GM12891 (cell line): ENCODE measurements around the gene INHA.
A peak's percentile ranks its signal among the peaks of the same experiment; 100 is the strongest.

Experiments
- DNase-seq: peaks from one replicate; pipeline ENCODE4 v3.0.0; 2011; ENCODE audit warnings: low spot score; ENCODE audit not compliant: insufficient read length
- FAIRE-seq: peaks from 2 replicates; lab custom pipeline; 2011; peaks lifted over from hg19 to GRCh38; lab: Jason Lieb, UNC
- PAX5 ChIP-seq: IDR thresholded peaks from 2 replicates; pipeline ENCODE4 v1.6.1; 2011; ENCODE audit warnings: low read length, moderate library complexity, mild to moderate bottlenecking; ENCODE audit not compliant: insufficient read depth, severe bottlenecking
- POLR2A ChIP-seq: IDR thresholded peaks from 2 replicates; pipeline ENCODE4 v1.6.1; 2011; ENCODE audit warnings: low read depth, low read length, control low read depth
- POLR2AphosphoS5 ChIP-seq: IDR thresholded peaks from 2 replicates; pipeline ENCODE4 v1.6.1; 2011; ENCODE audit warnings: low read depth, low read length, control low read depth
- POU2F2 ChIP-seq: IDR thresholded peaks from 2 replicates; pipeline ENCODE4 v1.6.1; 2011; ENCODE audit warnings: low read depth, mild to moderate bottlenecking, control low read depth, low read length, moderate library complexity
- SPI1 ChIP-seq: IDR thresholded peaks from 2 replicates; pipeline ENCODE4 v1.6.1; 2011; ENCODE audit warnings: low read depth, low read length, control low read depth
- TAF1 ChIP-seq: IDR thresholded peaks from 2 replicates; pipeline ENCODE4 v1.6.1; 2011; ENCODE audit warnings: low read depth, low read length, control low read depth

The INHA gene

DNA sequence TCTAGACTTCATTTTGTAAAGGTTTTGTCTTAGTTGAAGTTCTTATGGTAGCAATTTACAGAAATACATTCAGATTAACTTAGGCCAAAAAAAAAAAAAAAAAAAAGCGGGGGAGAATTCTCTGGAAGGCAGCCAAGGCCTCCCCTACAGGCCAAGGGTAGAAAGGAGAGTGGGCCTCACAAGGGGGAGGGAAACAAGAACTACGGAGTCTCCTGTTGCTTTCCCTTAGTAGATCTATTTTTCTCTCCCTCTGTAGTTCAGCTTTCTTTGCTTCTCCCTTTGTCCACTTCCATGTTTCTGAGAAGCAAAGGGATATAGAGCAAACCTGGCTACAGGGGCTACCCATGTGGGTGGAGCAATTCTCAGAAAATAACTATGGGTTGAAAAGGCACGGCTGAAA lies 23.1 kb downstream of the INHA start:
- DNase-seq (no peak), FAIRE-seq (no peak)
- TF ChIP-seq POLR2AphosphoS5 (no peak), POU2F2 (no peak), TAF1 (no peak), SPI1 (no peak), POLR2A (no peak), PAX5 (no peak)

DNA sequence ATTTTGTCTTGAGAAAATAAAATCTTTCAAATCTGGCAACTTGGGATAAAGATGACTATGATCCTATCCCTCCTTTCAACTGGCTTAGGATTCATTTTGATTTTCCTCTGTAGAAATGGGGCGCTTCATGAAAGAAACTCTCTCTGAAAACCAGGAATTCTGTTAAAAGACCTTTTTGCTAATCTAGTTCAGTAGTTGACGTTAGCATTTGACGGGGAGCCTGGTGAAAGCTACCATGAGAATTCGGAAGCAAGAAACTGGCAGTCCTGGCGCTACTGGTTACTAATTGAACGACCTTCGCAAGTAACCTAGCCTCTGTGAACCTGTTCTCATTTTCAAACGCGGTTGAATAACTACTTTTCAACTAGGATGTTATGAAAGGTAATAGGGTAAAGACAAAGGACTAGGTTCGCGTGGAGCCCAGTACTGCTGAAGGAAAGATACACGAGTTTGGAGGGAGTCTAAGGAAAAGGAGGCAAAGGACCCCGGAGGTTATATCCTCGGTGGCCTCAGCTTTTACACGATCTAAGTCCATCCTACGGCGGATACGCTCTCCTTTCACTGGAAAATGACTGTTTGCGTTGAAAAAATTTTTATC lies 24.9 kb downstream of the INHA start:
- FAIRE-seq (no peak), DNase-seq (no peak)
- TF ChIP-seq TAF1 (no peak), POU2F2 (no peak), PAX5 (no peak), POLR2AphosphoS5 (no peak), POLR2A (no peak), SPI1 (no peak)

DNA sequence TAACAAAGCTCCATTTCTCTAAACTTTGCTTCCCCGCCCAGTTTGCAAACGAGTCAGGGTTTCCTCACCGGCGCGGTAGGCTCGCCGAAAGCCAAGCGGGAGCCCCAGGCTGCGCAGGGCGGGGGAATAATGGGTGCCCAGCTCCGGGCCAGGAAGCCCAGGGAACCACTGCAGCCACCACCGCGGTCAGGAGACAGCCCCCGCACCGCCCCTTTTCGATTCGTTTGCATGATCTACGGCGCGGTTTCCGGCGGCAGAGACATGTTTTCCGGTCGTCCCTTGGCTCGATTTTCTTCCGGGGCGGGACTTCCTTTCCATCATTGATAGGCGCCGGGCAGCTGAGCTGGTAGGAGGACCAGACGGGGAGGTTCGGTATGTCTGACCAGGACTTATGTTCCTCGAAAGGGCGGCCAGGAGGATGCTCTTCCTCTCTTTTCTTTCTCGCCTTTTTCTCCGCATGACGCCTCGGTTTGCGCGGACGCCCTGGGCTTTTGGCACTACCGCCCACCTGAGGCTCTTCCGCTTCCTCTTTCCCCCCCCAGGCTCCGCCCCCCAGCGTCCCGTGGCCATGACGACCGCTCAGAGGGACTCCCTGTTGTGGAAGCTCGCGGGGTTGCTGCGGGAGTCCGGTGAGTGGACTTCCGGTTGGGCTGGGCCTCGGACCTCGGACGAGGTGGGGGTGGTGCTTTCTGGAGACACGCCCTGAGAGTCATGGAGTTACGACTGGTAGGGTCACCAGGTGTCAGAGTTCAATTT lies 25.6 kb downstream of the INHA start, which contains the start of gene STK11IP:
Gene STK11IP, plus strand, starts transcription at position 306 of the 756 bp plus-strand sequence. Its CDS starts 263 bp downstream, at position 569.
- peak; percentile 93 for DNase-seq
- peak; percentile 94 for FAIRE-seq
- TF ChIP-seq POU2F2, result peak; percentile 96
- TF ChIP-seq POLR2A, result peak; percentile 84
- TF ChIP-seq SPI1, result peak; percentile 92
- peak; percentile 83 for TF ChIP-seq TAF1
- TF ChIP-seq POLR2AphosphoS5, result peak; percentile 86
- no peak for TF ChIP-seq PAX5

DNA sequence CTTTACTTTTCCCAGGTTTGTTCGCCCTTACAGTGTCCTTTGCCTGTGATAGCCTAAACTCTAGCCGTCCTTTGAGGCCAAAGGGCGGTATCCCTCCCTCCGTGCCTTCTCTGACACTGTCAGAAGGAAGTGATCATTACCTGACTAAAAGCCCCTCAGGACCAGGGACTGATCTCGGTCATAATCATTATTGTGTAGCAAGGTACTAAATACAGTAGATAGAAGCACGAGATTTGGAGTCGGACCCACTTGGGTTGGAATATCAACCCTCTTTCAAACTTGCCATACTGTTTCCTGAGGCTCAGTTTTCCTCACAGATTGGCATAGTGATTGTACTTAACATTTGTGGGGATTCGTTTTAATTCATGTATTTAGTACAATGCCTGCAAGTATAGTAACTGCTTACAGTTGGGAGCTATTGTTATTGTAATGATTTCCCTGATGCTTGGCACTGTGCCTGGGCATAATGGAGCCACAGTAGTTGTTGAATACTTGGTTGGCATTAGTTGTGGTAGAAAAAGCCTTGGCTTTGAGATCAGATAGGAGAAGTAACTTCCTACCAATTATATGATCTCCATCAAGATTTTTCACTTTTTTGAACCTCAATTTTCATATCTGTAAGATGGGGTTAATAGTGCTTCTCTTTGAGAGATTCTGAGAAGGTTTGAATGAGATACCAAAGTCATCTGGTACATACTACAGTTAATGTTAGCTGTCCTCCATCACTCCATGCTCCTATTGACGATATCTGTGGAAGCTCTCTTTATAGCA lies 26.4 kb downstream of the INHA start:
- DNase-seq (no peak), FAIRE-seq (no peak)
- TF ChIP-seq POLR2A, result no peak
- no peak for TF ChIP-seq TAF1
- TF ChIP-seq POU2F2, result no peak
- TF ChIP-seq SPI1, result no peak
- TF ChIP-seq PAX5, result no peak

DNA sequence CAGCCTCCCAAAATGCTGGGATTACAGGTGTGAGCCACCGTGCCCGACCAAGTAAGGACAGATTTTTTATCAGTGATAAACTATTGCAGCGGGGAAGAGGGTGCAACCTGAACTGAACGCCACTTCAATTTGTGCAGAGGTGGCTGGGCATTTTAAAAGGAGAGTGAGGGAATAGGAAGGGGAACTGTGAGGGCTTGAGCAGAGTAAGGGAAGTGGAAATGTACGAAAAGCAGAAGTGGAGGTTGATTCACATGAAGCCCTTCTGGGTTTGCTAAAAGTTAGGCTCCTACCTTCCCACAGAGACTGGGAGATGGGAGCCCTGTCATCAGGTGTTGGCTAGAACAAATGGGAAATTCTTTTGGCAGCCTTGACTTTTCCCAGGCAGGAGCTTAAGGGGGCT lies 31.7 kb downstream of the INHA start:
- FAIRE-seq (no peak), DNase-seq (no peak)
- TF ChIP-seq TAF1 (no peak), SPI1 (peak; percentile 88)

DNA sequence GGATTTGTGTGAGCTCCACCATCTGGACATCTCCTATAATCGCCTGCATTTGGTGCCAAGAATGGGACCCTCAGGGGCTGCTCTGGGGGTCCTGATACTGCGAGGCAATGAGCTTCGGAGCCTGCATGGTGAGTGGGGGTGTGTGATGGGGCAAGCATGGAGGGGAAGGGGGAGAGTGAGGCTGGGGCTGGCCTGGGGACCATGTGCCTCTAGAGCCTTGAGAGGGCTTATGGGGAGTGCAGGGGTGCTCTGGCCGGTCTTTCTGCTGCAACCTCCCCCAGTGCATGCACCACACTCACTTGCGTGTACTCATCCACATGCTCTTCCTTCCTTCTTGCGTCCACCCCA lies 33.5 kb downstream of the INHA start:
- no peak for TF ChIP-seq POLR2AphosphoS5
- TF ChIP-seq POU2F2, result no peak
- TF ChIP-seq PAX5, result no peak
- no peak for FAIRE-seq

DNA sequence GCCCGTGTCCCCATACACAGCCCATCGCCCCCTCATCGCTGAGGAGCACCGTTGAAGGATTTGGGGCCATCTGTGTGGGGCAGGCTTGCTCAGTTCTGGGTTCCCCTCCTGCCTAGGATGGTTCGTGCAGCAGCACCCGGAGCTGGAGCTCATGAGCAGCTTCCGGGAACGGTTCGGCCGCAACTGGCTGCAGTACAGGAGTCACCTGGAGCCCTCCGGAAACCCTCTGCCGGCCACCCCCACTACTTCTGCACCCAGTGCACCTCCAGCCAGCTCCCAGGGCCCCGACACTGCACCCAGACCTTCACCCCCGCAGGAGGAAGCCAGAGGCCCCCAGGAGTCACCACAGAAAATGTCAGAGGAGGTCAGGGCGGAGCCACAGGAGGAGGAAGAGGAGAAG lies 35.8 kb downstream of the INHA start:
- FAIRE-seq (no peak), DNase-seq (no peak)
- TF ChIP-seq PAX5 (no peak), POLR2A (no peak), TAF1 (no peak), POLR2AphosphoS5 (no peak), SPI1 (no peak), POU2F2 (no peak)

More for the DNA sequence above, 33.5 kb downstream of the INHA start:
- no peak for DNase-seq

DNA sequence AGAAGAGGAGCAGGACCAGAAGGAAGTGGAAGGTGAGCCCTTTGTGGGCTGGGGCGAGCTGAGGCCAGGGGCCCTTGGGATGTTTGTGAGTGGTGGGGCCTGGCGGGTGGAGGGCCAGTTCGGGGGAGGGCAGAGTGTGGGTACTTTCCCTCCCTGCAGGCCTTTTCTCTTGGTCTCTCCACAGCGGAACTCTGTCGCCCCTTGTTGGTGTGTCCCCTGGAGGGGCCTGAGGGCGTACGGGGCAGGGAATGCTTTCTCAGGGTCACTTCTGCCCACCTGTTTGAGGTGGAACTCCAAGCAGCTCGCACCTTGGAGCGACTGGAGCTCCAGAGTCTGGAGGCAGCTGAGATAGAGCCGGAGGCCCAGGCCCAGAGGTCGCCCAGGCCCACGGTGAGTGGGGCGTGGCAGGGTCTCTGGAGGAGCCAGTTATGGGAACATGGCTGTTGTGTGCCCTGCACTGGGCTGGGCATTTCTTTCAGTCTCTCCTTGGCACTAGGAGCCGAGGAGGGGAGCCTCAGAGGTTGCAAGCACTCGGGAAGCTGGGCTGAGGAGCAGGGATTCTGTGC lies 36.4 kb downstream of the INHA start:
- DNase-seq (no peak), FAIRE-seq (no peak)
- TF ChIP-seq PAX5, result no peak
- TF ChIP-seq POLR2AphosphoS5, result no peak
- TF ChIP-seq POU2F2, result no peak
- TF ChIP-seq SPI1, result no peak
- no peak for TF ChIP-seq POLR2A
- no peak for TF ChIP-seq TAF1

DNA sequence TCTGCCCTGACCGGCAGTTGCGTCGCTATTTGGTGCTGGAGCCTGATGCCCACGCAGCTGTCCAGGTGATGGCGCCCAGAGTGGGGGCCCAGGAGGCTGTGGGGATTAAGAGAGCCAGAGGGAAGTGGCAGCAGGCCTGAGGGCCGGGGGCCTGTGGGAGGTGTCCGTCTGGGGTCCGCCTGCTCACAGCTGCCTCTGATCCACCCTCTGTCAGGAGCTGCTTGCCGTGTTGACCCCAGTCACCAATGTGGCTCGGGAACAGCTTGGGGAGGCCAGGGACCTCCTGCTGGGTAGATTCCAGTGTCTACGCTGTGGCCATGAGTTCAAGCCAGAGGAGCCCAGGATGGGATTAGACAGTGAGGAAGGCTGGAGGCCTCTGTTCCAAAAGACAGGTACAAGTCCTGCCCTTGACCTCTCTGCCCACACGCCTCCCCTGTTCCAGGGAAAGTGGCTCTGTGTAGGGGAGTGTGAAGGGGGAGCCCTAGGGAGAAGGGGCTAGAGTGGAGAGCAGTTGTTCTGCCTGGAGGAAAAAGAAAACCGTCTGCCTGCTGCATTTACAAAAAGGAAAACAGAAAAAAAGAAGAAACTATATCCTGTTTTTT lies 37.1 kb downstream of the INHA start:
- DNase-seq, result no peak
- no peak for FAIRE-seq
- TF ChIP-seq SPI1, result no peak
- TF ChIP-seq POU2F2, result no peak
- no peak for TF ChIP-seq POLR2A
- no peak for TF ChIP-seq POLR2AphosphoS5
- TF ChIP-seq PAX5, result no peak
- TF ChIP-seq TAF1, result no peak

DNA sequence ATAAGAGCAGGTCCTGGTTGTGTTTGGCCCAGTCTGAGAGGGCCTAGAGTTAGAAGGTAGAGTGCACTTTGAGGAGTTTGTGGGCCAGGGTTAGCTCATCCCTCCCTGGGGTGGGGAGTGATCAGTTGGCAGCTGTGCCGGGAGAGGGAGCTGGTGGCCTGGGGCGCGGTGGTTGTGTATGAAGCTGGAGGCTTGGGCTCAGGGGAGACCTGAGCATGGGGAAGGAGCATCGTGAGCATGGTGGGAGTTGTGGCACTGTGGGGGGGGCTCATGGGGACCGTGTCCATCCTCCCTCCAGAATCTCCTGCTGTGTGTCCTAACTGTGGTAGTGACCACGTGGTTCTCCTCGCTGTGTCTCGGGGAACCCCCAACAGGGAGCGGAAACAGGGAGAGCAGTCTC lies 39.2 kb downstream of the INHA start:
- FAIRE-seq, result no peak
- no peak for TF ChIP-seq SPI1
- no peak for TF ChIP-seq POLR2AphosphoS5
- no peak for TF ChIP-seq PAX5
- no peak for TF ChIP-seq POU2F2
- TF ChIP-seq POLR2A, result no peak
- no peak for TF ChIP-seq TAF1
- no peak for DNase-seq

DNA sequence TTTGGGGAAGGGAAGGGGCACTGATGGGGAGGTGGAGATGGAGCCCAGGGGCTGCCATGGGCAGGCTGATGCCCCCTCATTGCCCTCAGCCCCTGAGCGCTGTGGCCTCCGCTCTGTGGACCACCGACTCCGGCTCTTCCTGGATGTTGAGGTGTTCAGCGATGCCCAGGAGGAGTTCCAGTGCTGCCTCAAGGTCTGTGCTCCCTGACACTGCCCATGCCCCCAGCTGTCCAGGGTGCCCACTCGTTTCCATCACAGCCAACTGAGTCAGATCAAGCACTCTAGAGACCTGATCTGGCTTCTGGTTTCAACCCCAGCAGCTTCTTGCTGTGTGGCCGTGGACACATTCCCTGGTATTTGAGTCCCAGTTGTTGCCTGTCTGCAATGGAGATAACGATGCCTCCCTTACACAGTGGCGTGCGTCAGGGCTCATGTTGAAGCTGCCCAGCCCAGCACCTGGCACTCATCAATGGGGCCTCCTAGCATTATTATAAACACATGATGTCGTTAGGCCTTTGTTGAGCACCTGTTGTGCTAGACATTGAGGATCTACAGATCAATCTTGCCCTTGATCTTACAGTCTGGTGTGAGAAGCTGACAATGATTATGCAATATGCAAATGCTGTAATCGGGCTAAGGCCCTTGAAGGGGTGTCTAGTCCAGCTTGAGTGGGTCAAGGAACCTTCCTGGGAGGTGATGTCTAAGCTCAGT lies 39.9 kb downstream of the INHA start:
- no peak for FAIRE-seq
- TF ChIP-seq SPI1 (no peak), POLR2A (no peak)
- no peak for DNase-seq
